Smooth muscle cell (in vitro differentiated cells): ENCODE results near the gene LTA4H. TPM values are rescaled to one million over a fixed set of nuclear protein-coding genes. Genes with fewer than 3 reads are reported as not detected.

Experiments
- DNase-seq: peaks from one replicate; lab custom pipeline; 2025; ENCODE audit not compliant: unreplicated experiment; lab: John Stamatoyannopoulos, UW
- H2AFZ ChIP-seq: fragments of 200-600 bp; sonication (generic); 2 replicates; pipeline ENCODE4 v1.6.0; 2016; ENCODE audit warnings: antibody characterized with exemption, low read depth, mild to moderate bottlenecking
- H3F3A ChIP-seq: fragments of 200-600 bp; sonication (generic); 2 replicates; pipeline ENCODE4 v1.6.0; 2017; ENCODE audit warnings: antibody characterized with exemption, low read depth
- H3K27ac ChIP-seq: fragments of 200-600 bp; sonication (generic); 2 replicates; pipeline ENCODE4 v1.5.1; 2016; ENCODE audit warnings: low read depth, mild to moderate bottlenecking
- H3K27me3 ChIP-seq: fragments of 200-600 bp; sonication (generic); 2 replicates; pipeline ENCODE4 v1.6.1; 2016; ENCODE audit warnings: low read depth, mild to moderate bottlenecking
- H3K36me3 ChIP-seq: fragments of 200-600 bp; sonication (generic); 2 replicates; pipeline ENCODE4 v1.5.1; 2016; ENCODE audit warnings: low read depth
- H3K4me1 ChIP-seq: fragments of 200-600 bp; sonication (generic); 2 replicates; pipeline ENCODE4 v1.5.1; 2016; ENCODE audit warnings: low read depth
- H3K4me2 ChIP-seq: fragments of 200-600 bp; sonication (generic); 2 replicates; pipeline ENCODE4 v1.6.0; 2016; ENCODE audit warnings: mild to moderate bottlenecking
- H3K4me3 ChIP-seq: fragments of 200-600 bp; sonication (generic); 2 replicates; pipeline ENCODE4 v1.5.1; 2016; ENCODE audit warnings: mild to moderate bottlenecking
- H3K79me2 ChIP-seq: fragments of 200-600 bp; sonication (generic); 2 replicates; pipeline ENCODE4 v1.6.0; 2016; ENCODE audit warnings: low read depth, mild to moderate bottlenecking
- H3K9ac ChIP-seq: fragments of 200-600 bp; sonication (generic); 2 replicates; pipeline ENCODE4 v1.6.0; 2016; ENCODE audit warnings: low read depth
- H3K9me3 ChIP-seq: fragments of 200-600 bp; sonication (generic); replicated peaks from 2 replicates; pipeline ENCODE4 v1.5.1; 2016; ENCODE audit warnings: low read depth
- H4K20me1 ChIP-seq: fragments of 200-600 bp; sonication (generic); 2 replicates; pipeline ENCODE4 v1.6.0; 2016; ENCODE audit warnings: low read depth
- WGBS: methylation state at CpG from one replicate; pipeline ENCODE4 v1.1.7; 2016; ENCODE audit warnings: low lambda C conversion rate; 5-methylcytosine and 5-hydroxymethylcytosine counted together
- polyA plus RNA-seq: library from polyadenylated mRNA; unstranded; fragments of >200 nt; fragmentation: Nextera tagmentation; extraction: Ambion mirVana; gene quantifications from 2 replicates; pipeline ENCODE4 v1.2.1, GENCODE V29; 2016
- total RNA-seq: library from RNA; depleted of rRNA; stranded (reverse); fragments of >200 nt; gene quantifications from 2 replicates; pipeline ENCODE4 v1.2.3, GENCODE V29; 2014
- TF ChIP-seq, protein P1 (sequence below): fragments of 200-600 bp; sonication (generic); IDR thresholded peaks from 2 replicates; pipeline ENCODE4 v1.5.1; 2017; ENCODE audit warnings: borderline replicate concordance, mild to moderate bottlenecking, antibody characterized with exemption; ENCODE audit not compliant: insufficient read depth, poor library complexity, severe bottlenecking

Gene LTA4H
- total and polyA plus RNA-seq, 2 experiments from 2014 or later: 33.9 to 74.4 TPM

DNA sequence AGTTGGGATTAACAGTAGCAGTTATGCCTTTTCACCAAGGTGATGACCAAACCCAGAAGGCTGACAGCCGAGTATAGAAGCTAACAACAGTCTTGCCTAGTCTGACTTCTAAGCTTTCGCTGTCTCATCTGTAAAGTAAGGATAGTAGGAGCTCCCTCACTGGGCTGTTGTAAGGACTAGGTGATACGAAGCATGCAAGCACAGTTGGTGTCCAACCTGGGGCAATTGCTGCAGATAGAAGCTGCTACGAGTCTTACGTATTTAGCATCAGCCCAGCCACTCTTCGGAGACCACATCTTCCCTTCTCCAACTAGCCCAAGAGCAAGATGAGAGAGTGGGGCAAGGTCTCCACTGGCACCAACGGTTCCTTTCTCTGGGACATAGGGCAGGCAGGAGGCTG, 45.3 kb downstream of the LTA4H start:
- TF ChIP-seq, protein P1, sequence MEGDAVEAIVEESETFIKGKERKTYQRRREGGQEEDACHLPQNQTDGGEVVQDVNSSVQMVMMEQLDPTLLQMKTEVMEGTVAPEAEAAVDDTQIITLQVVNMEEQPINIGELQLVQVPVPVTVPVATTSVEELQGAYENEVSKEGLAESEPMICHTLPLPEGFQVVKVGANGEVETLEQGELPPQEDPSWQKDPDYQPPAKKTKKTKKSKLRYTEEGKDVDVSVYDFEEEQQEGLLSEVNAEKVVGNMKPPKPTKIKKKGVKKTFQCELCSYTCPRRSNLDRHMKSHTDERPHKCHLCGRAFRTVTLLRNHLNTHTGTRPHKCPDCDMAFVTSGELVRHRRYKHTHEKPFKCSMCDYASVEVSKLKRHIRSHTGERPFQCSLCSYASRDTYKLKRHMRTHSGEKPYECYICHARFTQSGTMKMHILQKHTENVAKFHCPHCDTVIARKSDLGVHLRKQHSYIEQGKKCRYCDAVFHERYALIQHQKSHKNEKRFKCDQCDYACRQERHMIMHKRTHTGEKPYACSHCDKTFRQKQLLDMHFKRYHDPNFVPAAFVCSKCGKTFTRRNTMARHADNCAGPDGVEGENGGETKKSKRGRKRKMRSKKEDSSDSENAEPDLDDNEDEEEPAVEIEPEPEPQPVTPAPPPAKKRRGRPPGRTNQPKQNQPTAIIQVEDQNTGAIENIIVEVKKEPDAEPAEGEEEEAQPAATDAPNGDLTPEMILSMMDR: no peak
- no peak for DNase-seq
- 78% methylated on average over 7 of the region's 7 CpGs for WGBS

GRCh38 chr12:95989504-95990123, 45.8 kb downstream of the LTA4H start:
- no peaks in the 10 kb centered on the region for H3K4me1 ChIP-seq
- TF ChIP-seq, protein P1: no peak
- WGBS: 64% methylated on average over 4 of the region's 4 CpGs

More for the DNA sequence above, 45.3 kb downstream of the LTA4H start:
- H3K4me2 ChIP-seq: no peak overlapping the region
- peaks cover 7% of the 10 kb centered on the region for H3K27me3 ChIP-seq
- H3K4me1 ChIP-seq: no peaks in the 10 kb centered on the region
- H3K27ac ChIP-seq: no peak overlapping the region
- no peaks in the 10 kb centered on the region for H3K36me3 ChIP-seq
- no peaks in the 10 kb centered on the region for H4K20me1 ChIP-seq
- H3F3A ChIP-seq: no peaks in the 10 kb centered on the region
- no peak overlapping the region for H3K9ac ChIP-seq
- H3K79me2 ChIP-seq: no peaks in the 10 kb centered on the region
- no peak overlapping the region for H3K4me3 ChIP-seq
- no peak overlapping the region for H2AFZ ChIP-seq
- H3K9me3 ChIP-seq: no peaks in the 10 kb centered on the region

GRCh38 chr12:95988506-95989275, 46.7 kb downstream of the LTA4H start:
- no peaks in the 10 kb centered on the region for H3K79me2 ChIP-seq

More at GRCh38 chr12:95989504-95990123, 45.8 kb downstream of the LTA4H start:
- H3K4me3 ChIP-seq: no peak overlapping the region
- no peak for DNase-seq
- H3K9ac ChIP-seq: no peak overlapping the region
- no peaks in the 10 kb centered on the region for H3K36me3 ChIP-seq
- H2AFZ ChIP-seq: no peak overlapping the region
- no peaks in the 10 kb centered on the region for H3F3A ChIP-seq
- no peak overlapping the region for H3K27ac ChIP-seq
- no peaks in the 10 kb centered on the region for H3K9me3 ChIP-seq
- H4K20me1 ChIP-seq: no peaks in the 10 kb centered on the region
- no peaks in the 10 kb centered on the region for H3K79me2 ChIP-seq
- no peak overlapping the region for H3K4me2 ChIP-seq
- H3K27me3 ChIP-seq: peaks cover 7% of the 10 kb centered on the region

More at GRCh38 chr12:95988506-95989275, 46.7 kb downstream of the LTA4H start:
- H2AFZ ChIP-seq: no peak overlapping the region
- 83% methylated on average over 11 of the region's 11 CpGs for WGBS
- peaks cover 7% of the 10 kb centered on the region for H3K27me3 ChIP-seq
- TF ChIP-seq, protein P1: no peak
- no peaks in the 10 kb centered on the region for H3K4me1 ChIP-seq
- H3K4me3 ChIP-seq: no peak overlapping the region
- no peak overlapping the region for H3K4me2 ChIP-seq
- no peaks in the 10 kb centered on the region for H3K9me3 ChIP-seq
- no peak overlapping the region for H3K9ac ChIP-seq
- H3K36me3 ChIP-seq: no peaks in the 10 kb centered on the region
- no peaks in the 10 kb centered on the region for H4K20me1 ChIP-seq
- no peak for DNase-seq
- H3K27ac ChIP-seq: no peak overlapping the region
- H3F3A ChIP-seq: no peaks in the 10 kb centered on the region
